Neural progenitor cell (in vitro differentiated cells): ENCODE results near the gene CCDC88A.

Experiments used
- CTCF ChIP-seq: fragments of 200-600 bp; sonication (generic); IDR thresholded peaks from 2 replicates; pipeline ENCODE4 v1.5.1; 2017; ENCODE audit warnings: antibody characterized with exemption, mild to moderate bottlenecking
- EZH2 ChIP-seq: fragments of 200-600 bp; sonication (generic); IDR thresholded peaks from 2 replicates; pipeline ENCODE4 v1.6.1; 2017; ENCODE audit warnings: antibody characterized with exemption, mild to moderate bottlenecking, moderate library complexity

GRCh38 chr2:55314985-55315384 is 104.7 kb downstream of the CCDC88A start:
- TF ChIP-seq CTCF (no peak), EZH2 (no peak)
